WI38 (cell line): ENCODE measurements around the gene NEDD4L.
"Not testable (repeated sequence)": the region's sequence is repeated elsewhere in the genome, so short reads cannot be mapped to it uniquely, and the experiment has no call there.

Experiments
- H3K4me3 ChIP-seq: 2 replicates; pipeline ENCODE4 v1.5.1; 2011; ENCODE audit warnings: low read depth, mild to moderate bottlenecking, control low read depth, low read length
- TF ChIP-seq, protein P1 (sequence below): IDR thresholded peaks from 2 replicates; pipeline ENCODE4 v1.5.1; 2012; ENCODE audit warnings: low read depth, mild to moderate bottlenecking, control low read depth, low read length

NEDD4L gene

DNA sequence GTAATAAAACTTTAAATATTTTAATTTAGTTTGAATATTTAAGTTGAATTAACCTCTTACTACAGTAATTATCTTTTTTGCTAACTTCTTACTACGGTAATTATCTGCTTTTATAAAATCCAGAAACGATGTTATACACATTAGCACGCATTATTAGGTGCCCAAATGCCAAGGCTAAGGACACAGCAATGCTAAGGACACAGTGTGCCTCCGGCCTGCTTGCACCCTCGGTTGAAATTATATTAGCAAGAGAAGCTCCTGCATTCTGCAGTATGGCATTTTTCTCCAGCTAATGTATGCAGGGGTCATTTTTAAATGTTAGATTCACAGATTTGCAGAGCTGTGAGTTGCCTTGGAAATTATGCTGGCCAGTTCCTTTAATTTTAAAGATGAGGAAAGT lies 220.0 kb downstream of the NEDD4L start:
- no peak overlapping the region for H3K4me3 ChIP-seq
- TF ChIP-seq, protein P1, sequence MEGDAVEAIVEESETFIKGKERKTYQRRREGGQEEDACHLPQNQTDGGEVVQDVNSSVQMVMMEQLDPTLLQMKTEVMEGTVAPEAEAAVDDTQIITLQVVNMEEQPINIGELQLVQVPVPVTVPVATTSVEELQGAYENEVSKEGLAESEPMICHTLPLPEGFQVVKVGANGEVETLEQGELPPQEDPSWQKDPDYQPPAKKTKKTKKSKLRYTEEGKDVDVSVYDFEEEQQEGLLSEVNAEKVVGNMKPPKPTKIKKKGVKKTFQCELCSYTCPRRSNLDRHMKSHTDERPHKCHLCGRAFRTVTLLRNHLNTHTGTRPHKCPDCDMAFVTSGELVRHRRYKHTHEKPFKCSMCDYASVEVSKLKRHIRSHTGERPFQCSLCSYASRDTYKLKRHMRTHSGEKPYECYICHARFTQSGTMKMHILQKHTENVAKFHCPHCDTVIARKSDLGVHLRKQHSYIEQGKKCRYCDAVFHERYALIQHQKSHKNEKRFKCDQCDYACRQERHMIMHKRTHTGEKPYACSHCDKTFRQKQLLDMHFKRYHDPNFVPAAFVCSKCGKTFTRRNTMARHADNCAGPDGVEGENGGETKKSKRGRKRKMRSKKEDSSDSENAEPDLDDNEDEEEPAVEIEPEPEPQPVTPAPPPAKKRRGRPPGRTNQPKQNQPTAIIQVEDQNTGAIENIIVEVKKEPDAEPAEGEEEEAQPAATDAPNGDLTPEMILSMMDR, result no peak

DNA sequence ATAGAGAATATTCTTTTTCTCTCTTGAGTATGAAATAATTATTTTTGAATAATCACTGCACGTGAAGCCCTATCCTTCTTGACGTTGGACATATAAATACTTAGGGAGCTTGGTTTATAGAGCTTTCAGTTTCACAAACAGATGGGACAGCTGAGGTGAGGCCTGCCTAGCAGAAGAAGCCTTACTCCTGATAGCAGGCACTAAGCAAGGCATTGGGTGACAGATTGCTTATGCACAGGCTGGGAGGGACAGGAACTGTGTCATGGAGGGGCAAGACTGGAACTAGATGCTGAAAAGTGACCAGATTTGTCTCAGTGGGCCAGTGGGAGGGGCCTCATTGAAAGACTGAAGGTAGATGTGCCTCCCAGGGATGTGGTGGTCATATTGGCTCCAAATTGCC lies 220.8 kb downstream of the NEDD4L start:
- TF ChIP-seq, protein P1, result no peak
- no peak overlapping the region for H3K4me3 ChIP-seq

DNA sequence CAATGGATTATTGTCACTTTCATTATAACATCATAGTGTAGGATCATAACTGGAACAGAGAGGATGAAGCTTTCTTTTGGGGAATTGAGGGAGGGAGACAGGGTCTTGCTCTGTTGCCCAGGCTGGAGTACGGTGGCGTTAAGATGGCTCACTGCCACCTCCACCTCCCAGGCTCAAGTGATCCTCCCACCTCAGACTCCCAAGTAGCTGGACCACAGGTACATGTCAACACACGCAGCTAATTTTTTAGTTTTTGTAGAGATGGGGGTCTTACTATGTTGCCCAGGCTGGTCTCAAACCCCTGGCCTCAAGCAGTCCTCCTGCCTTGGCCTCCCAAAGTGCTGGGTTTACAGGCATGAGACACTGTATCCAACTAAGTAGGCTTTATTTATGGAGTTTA lies 221.5 kb downstream of the NEDD4L start:
- not testable (repeated sequence) for H3K4me3 ChIP-seq

DNA sequence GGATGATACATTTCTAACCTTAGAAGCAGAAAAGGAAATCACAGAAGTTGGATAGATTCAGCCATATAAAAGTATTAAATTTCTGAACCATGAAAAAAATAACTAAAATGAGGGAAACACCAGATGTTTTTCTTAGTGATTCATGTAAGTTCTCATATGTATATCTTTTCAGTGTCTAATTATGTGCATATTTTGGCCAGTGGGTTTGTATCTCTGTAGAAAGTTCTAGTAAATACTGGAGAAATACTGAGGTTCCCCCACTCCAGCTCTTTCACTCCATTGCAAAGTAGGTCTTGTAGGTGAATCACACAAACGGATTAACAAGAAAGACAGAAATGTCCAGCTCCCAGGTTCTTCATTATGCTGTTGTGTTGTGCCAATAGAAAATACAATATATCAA lies 222.3 kb downstream of the NEDD4L start:
- TF ChIP-seq, protein P1, result no peak
- no peak overlapping the region for H3K4me3 ChIP-seq

DNA sequence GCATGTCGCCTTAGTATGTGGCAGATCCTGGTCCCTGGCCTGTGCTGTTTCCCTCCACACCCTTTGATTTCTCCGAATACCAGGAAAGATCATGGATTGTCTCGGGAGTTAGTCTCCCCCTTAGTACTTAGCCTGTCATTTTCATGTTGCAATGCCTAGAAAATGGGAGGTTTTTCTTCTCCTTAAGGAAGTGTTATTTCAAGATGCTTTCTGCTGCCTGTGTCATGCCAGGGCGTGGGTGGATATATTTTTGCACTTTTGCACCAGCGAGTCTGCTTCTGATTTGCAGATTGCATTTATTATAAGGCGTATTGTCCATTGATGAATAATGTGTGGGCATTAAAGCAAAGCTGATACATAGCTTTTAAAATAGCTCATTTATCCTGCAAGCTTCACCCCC lies 223.5 kb downstream of the NEDD4L start:
- TF ChIP-seq, protein P1, result no peak
- no peak overlapping the region for H3K4me3 ChIP-seq

DNA sequence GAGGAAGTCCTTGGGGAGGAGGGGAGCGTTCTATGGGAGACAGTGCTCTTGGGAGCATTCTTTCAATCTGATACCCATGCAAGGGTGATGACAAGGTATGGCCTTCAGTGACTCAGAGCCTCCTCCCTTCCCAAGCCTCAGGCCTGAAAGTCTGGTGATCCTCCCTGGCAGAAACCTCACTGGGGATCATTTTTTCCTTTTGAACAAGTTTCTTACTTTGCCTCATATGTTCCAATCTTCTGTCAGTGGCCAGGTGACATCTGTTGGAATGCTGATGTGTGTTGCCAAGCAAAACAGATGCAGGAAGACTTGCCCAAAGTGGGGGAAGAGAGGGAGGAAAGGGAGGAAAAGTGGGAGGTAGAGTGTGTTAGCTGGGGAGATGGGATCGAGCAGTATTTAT lies 224.8 kb downstream of the NEDD4L start:
- TF ChIP-seq, protein P1, result no peak
- H3K4me3 ChIP-seq, result no peak overlapping the region

DNA sequence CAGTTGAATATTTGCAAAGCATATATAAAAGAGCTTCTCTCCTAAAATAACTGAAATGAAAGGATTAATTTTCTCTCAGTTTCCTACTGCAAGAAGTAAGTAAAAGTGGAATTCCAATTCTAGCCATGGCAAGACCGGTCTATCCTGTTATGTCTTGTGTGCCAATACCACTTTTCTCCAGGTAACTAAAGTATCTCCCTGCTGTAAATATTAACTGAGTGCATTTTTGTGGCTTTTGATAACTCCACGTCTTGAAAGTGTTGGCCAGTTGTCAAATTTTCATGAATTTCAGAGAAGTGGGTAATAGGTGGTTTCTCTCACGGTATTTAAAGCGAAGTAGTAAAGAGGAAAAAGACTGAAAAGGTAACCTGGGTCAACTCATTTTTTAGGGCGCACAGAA lies 225.9 kb downstream of the NEDD4L start:
- TF ChIP-seq, protein P1, result no peak
- H3K4me3 ChIP-seq, result no peak overlapping the region

DNA sequence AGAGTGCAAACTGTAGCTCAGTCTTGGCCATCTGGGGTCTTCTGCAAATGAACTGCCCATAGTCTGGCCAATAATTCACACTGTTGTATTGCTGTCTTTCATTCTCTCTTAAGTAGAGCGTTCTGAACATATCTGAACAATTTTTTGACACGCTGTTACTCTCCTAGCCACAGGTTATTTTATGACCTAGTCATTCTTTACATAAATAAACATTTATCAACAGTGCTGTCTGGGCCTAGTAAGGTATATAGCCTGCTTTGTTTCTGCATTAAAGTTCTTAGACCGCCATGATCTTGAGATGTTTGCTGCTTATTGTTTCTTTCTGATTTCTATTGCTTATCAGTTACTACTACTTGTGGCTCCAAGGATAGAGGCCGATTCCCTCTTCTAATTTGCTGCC lies 226.4 kb downstream of the NEDD4L start:
- TF ChIP-seq, protein P1, result no peak
- no peak overlapping the region for H3K4me3 ChIP-seq
